ENCODE data around the gene APP.

Gene APP

GRCh38 chr21:26068776-26069175, 101.8 kb downstream of the APP start:
- no peaks in the 10 kb centered on the region for H3K79me2 ChIP-seq (ENCODE audit: insufficient read depth, low read length)
- no peaks in the 10 kb centered on the region for H3K36me3 ChIP-seq (ENCODE audit: insufficient read depth, low read length)
- no peak overlapping the region for H2AFZ ChIP-seq (ENCODE audit: low read depth, low read length)
- no peaks in the 10 kb centered on the region for H3K9me3 ChIP-seq (ENCODE audit: insufficient read depth, low read length, severe bottlenecking)
- H3K4me2 ChIP-seq (ENCODE audit: insufficient read depth, low read length) = no peak overlapping the region
- H3K27ac ChIP-seq (ENCODE audit: low read length) = no peak overlapping the region
- H3K4me3 ChIP-seq (ENCODE audit: low read depth in 1 of 2, low read length in 2 of 2) = no peak overlapping the region
- H3K4me1 ChIP-seq (ENCODE audit: insufficient read depth, low read length) = peaks cover 16% of the 10 kb centered on the region
- TF ChIP-seq EZH2 (IDR thresholded peaks at IDR 0.05; ENCODE audit: borderline replicate concordance, low read depth, low read length, severe bottlenecking) (no peak), CTCF (IDR thresholded peaks at IDR 0.05; ENCODE audit: borderline replicate concordance, extremely low read depth, low read length, poor library complexity, severe bottlenecking) (no peak)
- DNase-seq (no peak), ATAC-seq (ENCODE audit: insufficient read depth, low read depth) (no peak)
- no peaks in the 10 kb centered on the region for H4K20me1 ChIP-seq (ENCODE audit: insufficient read depth, low read length)
- H3K9ac ChIP-seq (ENCODE audit: low read depth, low read length) = no peak overlapping the region
- no peaks in the 10 kb centered on the region for H3K27me3 ChIP-seq (ENCODE audit: insufficient read depth, low read length, poor library complexity)

- Histone ChIP-seq H3K36me3 (ENCODE audit: insufficient read depth, low read length) (no peaks in the 10 kb centered on the region), H3K4me2 (ENCODE audit: insufficient read depth, low read length) (no peak overlapping the region), H3K79me2 (ENCODE audit: insufficient read depth, low read length) (no peaks in the 10 kb centered on the region), H4K20me1 (ENCODE audit: insufficient read depth, low read length) (no peaks in the 10 kb centered on the region), H3K9ac (ENCODE audit: low read depth, low read length) (no peak overlapping the region), H2AFZ (ENCODE audit: low read depth, low read length) (no peak overlapping the region), H3K27me3 (ENCODE audit: insufficient read depth, low read length, poor library complexity) (no peaks in the 10 kb centered on the region), H3K4me1 (ENCODE audit: insufficient read depth, low read length) (peaks cover 16% of the 10 kb centered on the region), H3K9me3 (ENCODE audit: insufficient read depth, low read length, severe bottlenecking) (no peaks in the 10 kb centered on the region), H3K4me3 (ENCODE audit: low read depth in 1 of 2, low read length in 2 of 2) (no peak overlapping the region), H3K27ac (ENCODE audit: low read length) (no peak overlapping the region)
- DNase-seq (no peak), ATAC-seq (ENCODE audit: insufficient read depth, low read depth) (no peak)
- no peak for TF ChIP-seq CTCF (IDR thresholded peaks at IDR 0.05; ENCODE audit: borderline replicate concordance, extremely low read depth, low read length, poor library complexity, severe bottlenecking)
- no peak for TF ChIP-seq EZH2 (IDR thresholded peaks at IDR 0.05; ENCODE audit: borderline replicate concordance, low read depth, low read length, severe bottlenecking)
Measured at GRCh38 chr21:26067836-26068594, 102.6 kb downstream of the APP start.

GRCh38 chr21:26064506-26064905, 106.1 kb downstream of the APP start:
- Histone ChIP-seq H3K4me2 (ENCODE audit: insufficient read depth, low read length) (no peak overlapping the region), H2AFZ (ENCODE audit: low read depth, low read length) (no peak overlapping the region), H3K9ac (ENCODE audit: low read depth, low read length) (no peak overlapping the region), H3K27me3 (ENCODE audit: insufficient read depth, low read length, poor library complexity) (no peaks in the 10 kb centered on the region), H3K9me3 (ENCODE audit: insufficient read depth, low read length, severe bottlenecking) (no peaks in the 10 kb centered on the region), H3K4me3 (ENCODE audit: low read depth in 1 of 2, low read length in 2 of 2) (no peak overlapping the region), H4K20me1 (ENCODE audit: insufficient read depth, low read length) (no peaks in the 10 kb centered on the region), H3K27ac (ENCODE audit: low read length) (no peak overlapping the region), H3K79me2 (ENCODE audit: insufficient read depth, low read length) (no peaks in the 10 kb centered on the region), H3K4me1 (ENCODE audit: insufficient read depth, low read length) (no peaks in the 10 kb centered on the region), H3K36me3 (ENCODE audit: insufficient read depth, low read length) (no peaks in the 10 kb centered on the region)
- DNase-seq (no peak), ATAC-seq (ENCODE audit: insufficient read depth, low read depth) (no peak)
- no peak for TF ChIP-seq CTCF (IDR thresholded peaks at IDR 0.05; ENCODE audit: borderline replicate concordance, extremely low read depth, low read length, poor library complexity, severe bottlenecking)
- TF ChIP-seq EZH2 (IDR thresholded peaks at IDR 0.05; ENCODE audit: borderline replicate concordance, low read depth, low read length, severe bottlenecking) = no peak
